ENCODE results near the gene INSL3. TPM values are rescaled to one million over a fixed set of nuclear protein-coding genes. Genes with fewer than 3 reads are reported as not detected.

Gene INSL3
- total and polyA plus RNA-seq, 2 of the 8 experiments (the other 6 are each of a cell fraction or from before 2014, with no cell fraction given), result 0.41 to 1.5 TPM

- Histone ChIP-seq H2BK15ac (ENCODE audit: low read length) (peak overlapping the region; percentile 82), H3K9me3 (ENCODE audit: insufficient read depth in 2 of 2, low read depth in 1 of 2, low read length in 1 of 2) (no peaks in the 10 kb centered on the region), H3K27ac (ENCODE audit: low read depth, low read length) (no peak overlapping the region), H3K4ac (replicated peaks; ENCODE audit: insufficient read length, low read depth, low read length) (no peak overlapping the region), H3K23me2 (ENCODE audit: low read depth, low read length) (peaks cover 5% of the 10 kb centered on the region; the same call in 1 of the 2 replicates), H3K23ac (ENCODE audit: insufficient read length) (no peak overlapping the region), H3K4me2 (ENCODE audit: insufficient read depth in 1 of 2, low read depth in 2 of 2, low read length in 2 of 2) (peak overlapping the region; percentile 85 to 91), H2AFZ (ENCODE audit: low read length) (peak overlapping the region; percentile 97; the same call in 1 of the 2 replicates), H3K56ac (replicated peaks; ENCODE audit: insufficient read length, low read depth, low read length) (no peak overlapping the region), H2BK12ac (ENCODE audit: low read depth, low read length) (no peak overlapping the region; the same call in 1 of the 2 replicates), H3K4me1 (replicated peaks in 1 of 4; ENCODE audit: control insufficient read depth in 3 of 4, insufficient read depth in 4 of 4, low read length in 3 of 4) (peaks cover 0 to 15% (median 3%) of the 10 kb centered on the region in 4 experiments; a peak in 6 of 7 replicates), H3K4me3 (ENCODE audit: extremely low read depth in 1 of 4, insufficient read depth in 2 of 4, low read depth in 3 of 4, low read length in 4 of 4) (peak overlapping the region; percentile 49 to 74 (median 64)), H4K91ac (replicated peaks; ENCODE audit: insufficient read length, low read length) (peak overlapping the region; percentile 35), H2BK5ac (ENCODE audit: low read depth, low read length) (no peak overlapping the region), H4K8ac (ENCODE audit: extremely low read depth, insufficient read depth, low read length) (peak overlapping the region; percentile 92; the same call in 1 of the 2 replicates), H2AK5ac (ENCODE audit: low read depth, low read length) (no peak overlapping the region), H2BK20ac (ENCODE audit: low read length) (no peak overlapping the region), H3K18ac (ENCODE audit: extremely low read depth, low read length) (no peak overlapping the region), H3K36me3 (ENCODE audit: control insufficient read depth in 2 of 4, insufficient read depth in 4 of 4, low read length in 3 of 4) (no peaks in the 10 kb centered on the region), H2BK120ac (replicated peaks; ENCODE audit: low read depth, low read length) (no peak overlapping the region), H3K27me3 (replicated peaks in 1 of 4; ENCODE audit: control insufficient read depth in 3 of 4, extremely low read depth in 1 of 4, insufficient read depth in 3 of 4, low read length in 3 of 4) (no peaks in the 10 kb centered on the region; a peak in 1 of 7 replicates), H4K5ac (ENCODE audit: insufficient read length, low read depth, low read length) (no peak overlapping the region), H3K9ac (replicated peaks in 1 of 4; ENCODE audit: extremely low read depth in 1 of 4, low read depth in 3 of 4, low read length in 3 of 4) (peak overlapping the region in 2 of 4 experiments; percentile 20 to 32; a peak in 3 of 7 replicates), H3K14ac (ENCODE audit: insufficient read length) (no peak overlapping the region), H4K20me1 (replicated peaks in 1 of 2; ENCODE audit: control insufficient read depth in 1 of 2, insufficient read depth in 2 of 2, low read length in 2 of 2) (peaks cover 0 to under 1% of the 10 kb centered on the region in 2 experiments), H3K79me2 (ENCODE audit: control insufficient read depth in 1 of 2, insufficient read depth in 2 of 2, low read length in 2 of 2) (no peaks in the 10 kb centered on the region), H3K79me1 (ENCODE audit: low read depth, low read length) (no peaks in the 10 kb centered on the region)
- DNase-seq (ENCODE audit: low read depth in 1 of 2, low spot score in 2 of 2) (no peak), FAIRE-seq (no peak)
- ChIA-PET CTCF (ENCODE audit: partially characterized antibody) (interaction anchor here (1.5 to 1.8 kb wide), 3 partner anchors 24 to 229 kb away, joined by 5 to 6 read pairs (median 5); no protein-coding TSS in a partner anchor), POLR2A (ENCODE audit: partially characterized antibody) (interaction anchor here (0.8 to 4.0 kb wide), 4 partner anchors 11 to 33 kb away, joined by 4 to 29 read pairs (median 12); partner anchors contain the start of gene RPL18A)
- WGBS, 2 experiments (ENCODE audit: extremely low coverage in 1 of 2, insufficient coverage in 1 of 2, insufficient read length in 1 of 2, insufficient replicate concordance in 2 of 2, low coverage in 1 of 2, low lambda C conversion rate in 2 of 2, missing lambda C conversion rate in 1 of 2), result 53% methylated on average over 24 of the region's 25 CpGs; no CpG with 5 or more reads in 1 of the 2 experiments
- TF ChIP-seq, protein P1, sequence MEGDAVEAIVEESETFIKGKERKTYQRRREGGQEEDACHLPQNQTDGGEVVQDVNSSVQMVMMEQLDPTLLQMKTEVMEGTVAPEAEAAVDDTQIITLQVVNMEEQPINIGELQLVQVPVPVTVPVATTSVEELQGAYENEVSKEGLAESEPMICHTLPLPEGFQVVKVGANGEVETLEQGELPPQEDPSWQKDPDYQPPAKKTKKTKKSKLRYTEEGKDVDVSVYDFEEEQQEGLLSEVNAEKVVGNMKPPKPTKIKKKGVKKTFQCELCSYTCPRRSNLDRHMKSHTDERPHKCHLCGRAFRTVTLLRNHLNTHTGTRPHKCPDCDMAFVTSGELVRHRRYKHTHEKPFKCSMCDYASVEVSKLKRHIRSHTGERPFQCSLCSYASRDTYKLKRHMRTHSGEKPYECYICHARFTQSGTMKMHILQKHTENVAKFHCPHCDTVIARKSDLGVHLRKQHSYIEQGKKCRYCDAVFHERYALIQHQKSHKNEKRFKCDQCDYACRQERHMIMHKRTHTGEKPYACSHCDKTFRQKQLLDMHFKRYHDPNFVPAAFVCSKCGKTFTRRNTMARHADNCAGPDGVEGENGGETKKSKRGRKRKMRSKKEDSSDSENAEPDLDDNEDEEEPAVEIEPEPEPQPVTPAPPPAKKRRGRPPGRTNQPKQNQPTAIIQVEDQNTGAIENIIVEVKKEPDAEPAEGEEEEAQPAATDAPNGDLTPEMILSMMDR (IDR thresholded peaks at IDR 0.05; ENCODE audit: control extremely low read depth in 1 of 3, insufficient read depth in 1 of 3, low read depth in 1 of 3, low read length in 3 of 3), result no peak
- TF ChIP-seq TEAD4 (IDR thresholded peaks at IDR 0.05; ENCODE audit: low read depth, low read length) (no peak), ASH2L (IDR thresholded peaks at IDR 0.05; ENCODE audit: low read length) (no peak), BCL11A (IDR thresholded peaks at IDR 0.05; ENCODE audit: low read depth in 2 of 2, low read length in 2 of 2) (no peak), ZNF274 (IDR thresholded peaks at IDR 0.05; ENCODE audit: borderline replicate concordance, extremely low read depth, low read length) (no peak), CREB1 (IDR thresholded peaks at IDR 0.05) (no peak), POLR2AphosphoS5 (IDR thresholded peaks at IDR 0.05; ENCODE audit: low read depth, low read length) (no peak), BRCA1 (IDR thresholded peaks at IDR 0.05; ENCODE audit: low read depth, low read length) (no peak), POU5F1 (IDR thresholded peaks at IDR 0.05; ENCODE audit: low read depth, low read length) (no peak), RNF2 (IDR thresholded peaks at IDR 0.05; ENCODE audit: borderline replicate concordance, low read depth, low read length, missing control alignments, poor library complexity, severe bottlenecking) (no peak), EZH2 (IDR thresholded peaks at IDR 0.05; ENCODE audit: low read depth, low read length, severe bottlenecking) (no peak)
Measured at GRCh38 chr19:17831419-17831888, 10.1 kb upstream of the INSL3 start.

All from H1 (cell line).